Endothelial cell of umbilical vein (primary cell): ENCODE measurements around the gene LRRK1.

Experiments used
- CTCF ChIP-seq, 2 donors: IDR thresholded peaks; 1 replicate in 1 of 2; 2 replicates in 1 of 2; pipeline ENCODE4 v1.5.1; 2011; ENCODE audit warnings: low read length in 2 of 2, mild to moderate bottlenecking in 2 of 2, moderate library complexity in 2 of 2, control low read depth in 1 of 2, inconsistent platforms in 1 of 2, low read depth in 1 of 2; ENCODE audit not compliant: insufficient read depth in 1 of 2; ENCODE audit errors: extremely low read depth in 1 of 2
- EZH2 ChIP-seq: IDR thresholded peaks from 2 replicates; pipeline ENCODE4 v1.6.1; 2012; ENCODE audit warnings: borderline replicate concordance, low read depth, mild to moderate bottlenecking, moderate library complexity, low read length, inconsistent platforms; ENCODE audit not compliant: severe bottlenecking
- MAX ChIP-seq: IDR thresholded peaks from 2 replicates; pipeline ENCODE4 v1.6.1; 2011; ENCODE audit not compliant: insufficient read depth, insufficient read length
- POLR2AphosphoS5 ChIP-seq: IDR thresholded peaks from 2 replicates; pipeline ENCODE4 v1.6.1; 2012; ENCODE audit warnings: low read depth, mild to moderate bottlenecking, control low read depth, low read length, moderate library complexity; ENCODE audit not compliant: insufficient read depth

GRCh38 chr15:100878648-100879047 lies 40.5 kb upstream of the LRRK1 start:
- TF ChIP-seq MAX: no peak
- TF ChIP-seq POLR2AphosphoS5: no peak
- no peak for TF ChIP-seq CTCF (IDR thresholded peaks at IDR 0.05; ENCODE audit: extremely low read depth in 1 of 2, insufficient read depth in 1 of 2, low read depth in 1 of 2, low read length in 2 of 2)
- TF ChIP-seq EZH2: no peak
